Hematopoietic multipotent progenitor cell treated with erythropoietin and hydrocortisone succinate and interleukin-3 and kit ligand, for 8 days (in vitro differentiated cells): ENCODE measurements around the gene SPINK4.

ENCODE experiments used
- DNase-seq: peaks from one replicate; pipeline ENCODE4 v3.0.0-alpha.2; 2015

Gene SPINK4

DNA sequence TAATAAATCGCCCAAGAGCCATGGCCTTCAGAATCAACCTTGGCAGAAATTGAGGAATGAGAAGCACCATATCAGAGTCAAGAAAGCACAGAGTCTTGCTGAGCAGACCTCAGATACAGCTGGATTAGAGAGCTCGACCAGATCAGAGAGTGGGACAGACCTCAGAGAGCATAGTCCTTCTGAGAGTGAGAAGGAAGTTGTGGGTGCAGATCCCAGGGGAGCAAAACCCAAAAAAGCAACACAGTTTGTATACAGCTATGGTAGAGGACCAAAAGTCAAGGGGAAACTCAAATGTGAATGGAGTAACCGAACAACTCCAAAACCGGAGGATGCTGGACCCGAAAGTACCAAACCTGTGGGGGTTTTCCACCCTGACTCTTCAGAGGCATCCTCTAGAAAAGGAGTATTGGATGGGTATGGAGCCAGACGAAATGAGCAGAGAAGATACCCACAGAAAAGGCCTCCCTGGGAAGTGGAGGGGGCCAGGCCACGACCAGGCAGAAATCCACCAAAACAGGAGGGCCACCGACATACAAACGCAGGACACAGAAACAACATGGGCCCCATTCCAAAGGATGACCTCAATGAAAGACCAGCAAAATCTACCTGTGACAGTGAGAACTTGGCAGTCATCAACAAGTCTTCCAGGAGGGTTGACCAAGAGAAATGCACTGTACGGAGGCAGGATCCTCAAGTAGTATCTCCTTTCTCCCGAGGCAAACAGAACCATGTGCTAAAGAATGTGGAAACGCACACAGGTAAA, 54.9 kb downstream of the SPINK4 start:
- no peak for DNase-seq

DNA sequence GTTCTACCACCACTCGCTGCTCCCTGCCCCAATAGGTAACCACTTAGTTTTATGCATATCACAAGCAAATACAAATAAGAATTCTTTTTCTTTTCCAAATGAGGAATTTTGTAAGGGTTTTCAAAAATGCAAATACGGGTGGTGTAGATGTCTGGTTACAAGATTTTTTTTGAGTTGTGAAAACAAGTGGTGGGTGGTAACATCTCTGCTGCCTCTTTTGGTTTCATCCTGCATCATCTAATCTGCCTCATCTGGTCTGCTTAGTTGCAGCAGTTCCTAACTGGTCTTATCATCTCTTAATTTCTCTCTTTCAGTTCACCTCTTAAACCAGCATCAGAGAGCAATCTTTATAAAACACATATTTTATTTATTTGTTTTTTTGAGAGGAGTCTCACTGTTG, 55.6 kb downstream of the SPINK4 start:
- no peak for DNase-seq

DNA sequence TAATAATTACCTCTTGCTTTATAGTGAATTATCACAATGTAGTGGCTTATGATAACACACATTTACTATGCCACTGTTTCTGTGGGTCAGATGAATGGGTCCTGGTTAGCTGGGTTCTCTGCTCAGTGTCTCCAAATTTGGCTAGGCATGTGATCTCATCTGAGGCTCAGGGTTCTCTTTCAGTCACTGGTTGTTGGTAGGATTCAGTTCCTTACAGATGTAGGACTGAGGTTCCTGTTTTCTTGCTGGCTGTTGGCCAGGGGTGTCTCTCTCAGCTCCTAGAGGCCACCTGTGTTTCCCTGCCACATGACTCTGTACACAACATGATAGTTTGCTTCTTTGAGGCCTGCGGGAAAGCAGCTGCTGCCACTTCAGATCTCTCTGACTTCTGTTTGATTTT, 57.5 kb downstream of the SPINK4 start:
- peak; percentile 74 for DNase-seq
